HuH-7 (cell line): ENCODE data around the gene AUTS2.

Source experiments
- DNase-seq: peaks from one replicate; pipeline ENCODE4 v3.0.0; 2011; ENCODE audit warnings: low spot score

The AUTS2 gene

DNA sequence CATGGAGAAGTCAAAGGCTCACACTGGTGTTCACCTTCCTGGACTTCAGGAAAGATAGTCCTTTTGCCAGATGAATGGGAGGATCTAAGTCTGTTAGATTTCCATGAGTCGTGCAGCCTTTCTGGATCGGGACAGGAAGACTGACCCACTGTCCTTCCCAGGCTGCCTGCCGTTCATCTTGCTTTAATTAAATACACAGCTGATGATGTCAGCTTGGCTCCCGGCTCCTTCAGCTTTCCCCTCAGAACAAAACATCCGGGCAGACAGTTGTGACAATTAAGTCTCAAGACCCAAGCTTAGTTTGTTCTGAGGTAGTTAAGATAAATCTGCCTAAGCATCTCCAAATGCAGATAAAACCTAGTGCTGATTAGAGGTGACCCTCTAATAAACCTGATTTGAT is 58.6 kb downstream of the AUTS2 start:
- DNase-seq = no peak

DNA sequence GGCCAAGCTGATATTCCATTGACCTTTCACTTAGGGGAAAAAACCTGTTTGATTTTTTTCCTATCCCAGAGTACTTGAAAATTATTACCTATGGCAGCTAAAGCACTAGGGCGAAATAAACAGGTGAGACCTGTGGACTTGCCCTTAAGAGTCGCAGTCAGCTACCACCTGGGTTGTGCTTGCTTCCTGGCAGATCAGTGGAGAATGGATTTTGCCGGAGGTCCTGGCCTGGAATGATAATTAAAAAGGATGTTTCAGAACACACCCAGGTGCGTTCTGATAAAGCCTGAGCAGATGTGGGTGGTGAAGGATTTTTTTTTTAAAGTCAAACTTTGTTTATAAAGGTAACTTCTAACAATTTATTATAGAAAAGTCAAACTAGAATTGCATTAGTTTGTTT is 59.1 kb downstream of the AUTS2 start:
- DNase-seq = no peak

DNA sequence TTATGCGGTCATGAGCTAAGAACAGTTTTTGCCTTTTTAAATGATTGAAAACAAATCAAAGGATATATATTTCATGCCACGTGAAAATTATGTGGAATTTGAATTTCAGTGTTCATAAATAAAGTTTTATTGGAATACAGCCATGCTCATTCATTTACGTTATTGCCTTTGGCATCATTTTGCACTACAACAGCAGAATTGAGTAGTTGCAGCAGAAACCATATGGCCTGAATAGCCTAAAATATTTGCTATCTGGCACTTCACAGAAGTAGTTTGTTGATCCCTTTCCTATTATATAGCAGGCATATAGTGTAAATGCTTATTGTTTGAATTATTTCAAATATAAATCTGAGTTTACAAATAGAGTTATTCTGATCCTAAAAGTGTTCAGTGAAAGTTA is 59.7 kb downstream of the AUTS2 start:
- no peak for DNase-seq

DNA sequence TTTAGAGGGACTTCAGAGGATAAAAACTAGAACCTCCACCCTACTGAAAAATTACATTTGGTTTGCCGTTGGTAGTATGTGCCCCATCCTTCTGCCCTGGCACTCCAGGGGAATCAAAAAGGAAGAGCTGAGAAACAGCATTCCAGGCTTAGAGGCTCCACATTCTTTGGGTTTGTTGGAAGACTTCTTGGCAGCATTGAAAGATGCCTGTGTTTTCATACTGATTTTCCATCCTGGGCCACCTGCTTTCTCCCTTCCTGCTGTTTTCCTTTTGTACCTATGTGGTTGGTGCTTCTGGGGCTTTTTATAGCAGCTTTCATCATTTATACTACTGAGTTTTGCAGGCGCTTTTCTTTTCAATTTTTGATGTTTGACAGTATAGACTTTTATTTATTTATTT is 61.7 kb downstream of the AUTS2 start:
- DNase-seq = no peak

DNA sequence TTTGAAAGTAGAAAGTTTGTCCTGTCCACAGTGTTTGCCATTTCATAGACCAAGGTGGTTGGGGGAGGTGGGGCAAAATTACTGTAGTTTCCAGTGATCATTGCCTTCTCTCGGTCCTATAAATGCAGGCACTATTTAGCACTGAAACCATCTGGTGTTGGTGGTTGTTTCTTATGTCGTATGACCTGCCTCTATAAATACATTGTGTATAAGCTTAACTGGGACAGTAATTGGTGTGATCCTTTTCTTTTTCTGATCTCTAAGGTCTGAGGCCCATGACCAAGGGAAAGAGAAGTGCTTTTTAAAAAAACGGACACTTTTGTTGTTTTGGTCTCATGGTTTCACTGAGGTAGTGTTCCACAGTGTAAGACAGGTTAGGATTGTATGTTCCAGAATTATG is 63.1 kb downstream of the AUTS2 start:
- DNase-seq = no peak

DNA sequence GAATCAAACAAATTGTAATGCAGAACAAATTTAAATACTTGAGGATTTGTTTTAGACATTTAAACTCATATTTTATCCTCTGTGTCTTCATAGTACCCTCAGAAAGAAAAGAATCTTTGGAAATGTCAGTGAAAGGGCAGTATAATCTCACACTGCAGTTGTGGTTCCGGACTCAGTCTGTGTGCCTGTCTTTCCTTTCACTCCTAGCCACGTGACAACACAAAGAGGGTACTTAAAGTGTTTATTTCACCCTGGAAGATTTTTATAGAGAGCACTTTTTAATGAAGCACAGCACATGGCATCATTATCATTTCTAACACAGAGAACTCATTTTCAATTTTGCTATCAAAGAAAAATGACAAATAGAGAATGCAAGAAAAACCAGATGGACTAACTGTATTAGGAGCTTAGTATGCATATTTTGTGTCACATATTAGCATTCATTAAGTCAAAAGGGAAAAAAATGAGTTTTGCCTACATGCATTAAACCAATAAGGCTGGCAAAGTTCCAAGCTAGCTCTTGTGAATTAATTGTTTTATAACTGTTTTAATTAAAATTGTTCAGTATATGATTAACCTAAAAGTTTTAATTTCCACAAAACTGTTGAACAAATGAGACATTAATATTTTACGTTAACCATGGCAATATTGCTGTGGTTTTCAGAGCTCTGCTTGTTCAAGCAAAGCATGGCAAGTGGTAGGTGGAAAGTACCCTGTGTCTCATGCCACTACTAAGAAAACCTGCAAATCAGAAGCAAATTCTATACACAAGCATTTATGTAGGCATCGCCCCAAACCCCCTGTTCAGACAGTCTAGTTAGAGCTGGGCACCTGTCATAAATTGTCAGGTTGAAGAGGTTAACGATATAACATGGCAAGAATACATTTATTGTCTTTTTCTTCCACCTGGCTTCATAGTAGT is 65.9 kb downstream of the AUTS2 start:
- no peak for DNase-seq

DNA sequence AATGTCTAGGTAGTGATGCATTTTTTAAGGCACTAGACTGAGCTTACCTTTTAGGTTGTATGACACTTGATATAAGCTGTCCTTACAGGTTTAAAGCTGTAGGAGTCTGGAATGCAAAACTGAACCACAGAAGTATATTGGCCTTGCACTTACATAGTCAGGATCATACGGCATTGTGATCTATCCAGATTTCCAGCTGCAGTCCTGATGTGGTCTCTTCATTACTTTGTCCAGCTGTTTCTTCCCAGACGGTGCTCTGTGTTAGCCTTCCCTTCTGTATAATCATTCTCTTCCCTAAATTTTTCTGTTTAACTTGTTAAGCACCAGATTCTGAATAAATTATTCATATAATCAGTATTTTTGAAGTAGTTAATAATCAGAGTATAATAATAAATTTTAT is 67.1 kb downstream of the AUTS2 start:
- no peak for DNase-seq

DNA sequence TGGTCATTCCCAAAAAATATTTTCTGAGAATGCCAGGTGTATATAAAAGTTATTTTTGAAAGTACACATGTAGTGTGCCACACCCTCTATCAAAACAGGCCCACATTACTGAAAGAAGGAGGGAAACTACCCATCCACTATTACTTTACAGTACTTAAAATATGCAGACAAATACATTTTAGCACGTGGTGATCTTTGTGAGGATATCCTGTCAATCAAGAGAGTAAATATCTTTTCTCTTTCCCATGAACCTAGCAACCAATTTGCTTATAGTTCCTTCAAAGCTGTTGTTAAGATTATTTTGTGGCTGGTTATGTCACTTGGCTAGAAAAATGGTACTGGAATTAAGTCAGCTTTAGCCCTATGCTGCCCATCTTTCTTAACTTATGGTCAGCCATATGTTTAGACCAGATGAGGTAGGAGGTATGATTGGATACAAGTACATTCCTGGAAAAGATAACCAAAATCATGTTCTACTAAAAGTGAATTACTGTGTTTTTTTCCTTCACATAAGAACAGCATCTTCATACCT is 70.1 kb downstream of the AUTS2 start:
- no peak for DNase-seq

DNA sequence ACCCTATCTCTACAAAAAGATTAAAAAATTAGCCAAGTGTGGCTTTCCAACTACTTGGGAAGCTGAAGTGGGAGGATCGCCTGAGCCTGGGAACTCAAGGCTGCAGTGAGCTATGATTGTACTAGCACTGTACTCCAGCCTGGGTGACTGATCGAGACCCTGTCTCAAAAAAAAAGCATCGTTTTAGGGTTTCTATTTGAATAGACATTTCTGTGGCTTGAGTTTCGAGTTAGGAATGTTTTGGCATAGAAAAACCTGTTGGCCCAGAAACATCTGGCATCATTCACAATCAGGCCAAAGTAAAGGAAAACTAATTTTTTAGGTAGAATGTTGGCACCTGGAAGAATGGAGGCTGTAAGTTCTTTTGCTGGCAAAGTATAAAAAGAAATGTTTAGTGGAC is 72.4 kb downstream of the AUTS2 start:
- DNase-seq = no peak

DNA sequence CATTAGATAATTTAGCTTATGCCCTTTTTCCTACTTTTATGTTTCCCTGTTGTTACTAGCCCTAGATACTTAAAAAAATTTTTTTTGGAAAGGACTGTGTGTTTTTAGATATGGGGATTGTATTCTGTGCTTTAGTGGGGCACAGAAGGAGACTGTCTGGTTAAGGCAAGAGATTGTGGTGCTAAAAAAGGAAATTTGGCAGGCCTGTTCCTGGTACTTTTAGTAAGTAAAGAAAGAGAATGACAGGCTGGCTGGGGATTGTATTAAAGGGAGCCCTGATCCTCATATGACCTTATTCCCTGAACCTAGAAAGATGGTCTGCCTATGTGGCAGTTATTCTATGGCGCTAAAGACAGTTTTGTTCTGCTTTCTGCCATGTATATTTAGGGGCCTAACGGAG is 74.8 kb downstream of the AUTS2 start:
- DNase-seq = no peak

DNA sequence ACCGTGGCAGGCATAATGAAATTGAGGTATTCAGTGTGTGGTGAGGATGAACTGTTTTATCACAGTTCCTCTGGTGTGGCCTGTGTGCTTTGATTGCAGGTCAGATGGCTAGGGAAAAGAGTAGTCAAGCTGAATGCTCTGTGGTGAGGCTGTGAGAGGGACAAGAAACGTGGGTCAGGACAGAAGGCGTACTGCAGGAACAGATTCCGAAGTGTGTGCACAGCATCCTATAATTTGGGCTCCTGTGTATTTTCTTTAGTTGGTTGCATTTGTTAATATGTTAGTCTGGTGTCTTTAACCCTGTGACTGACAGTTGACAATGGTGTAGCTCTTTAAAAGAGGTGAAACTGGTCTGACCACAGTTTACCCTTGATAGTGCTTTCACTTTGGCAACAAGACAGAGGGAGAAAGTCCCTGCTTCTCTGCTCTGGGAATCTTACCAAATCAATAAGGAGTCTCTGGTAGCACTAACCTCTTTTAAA is 76.5 kb downstream of the AUTS2 start:
- DNase-seq = no peak

DNA sequence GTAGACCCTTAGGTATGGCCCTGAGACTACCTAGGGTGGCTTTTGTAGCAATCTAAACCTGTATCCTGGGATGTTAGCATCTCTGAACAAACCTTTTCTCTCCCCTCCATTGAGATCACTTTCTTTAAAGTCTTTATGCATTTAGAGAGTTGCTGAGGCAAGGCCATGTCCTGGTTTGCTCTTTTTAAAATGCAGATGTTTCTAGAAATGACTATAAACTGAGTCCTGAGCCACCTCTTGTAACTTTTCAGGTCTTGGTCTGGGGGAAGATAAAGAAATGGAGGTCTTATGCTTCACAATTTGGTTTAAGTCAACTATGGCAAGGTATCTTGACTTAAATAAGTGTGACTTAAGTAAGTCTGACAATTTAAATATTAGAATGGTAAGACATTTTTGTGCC is 78.0 kb downstream of the AUTS2 start:
- DNase-seq = no peak

DNA sequence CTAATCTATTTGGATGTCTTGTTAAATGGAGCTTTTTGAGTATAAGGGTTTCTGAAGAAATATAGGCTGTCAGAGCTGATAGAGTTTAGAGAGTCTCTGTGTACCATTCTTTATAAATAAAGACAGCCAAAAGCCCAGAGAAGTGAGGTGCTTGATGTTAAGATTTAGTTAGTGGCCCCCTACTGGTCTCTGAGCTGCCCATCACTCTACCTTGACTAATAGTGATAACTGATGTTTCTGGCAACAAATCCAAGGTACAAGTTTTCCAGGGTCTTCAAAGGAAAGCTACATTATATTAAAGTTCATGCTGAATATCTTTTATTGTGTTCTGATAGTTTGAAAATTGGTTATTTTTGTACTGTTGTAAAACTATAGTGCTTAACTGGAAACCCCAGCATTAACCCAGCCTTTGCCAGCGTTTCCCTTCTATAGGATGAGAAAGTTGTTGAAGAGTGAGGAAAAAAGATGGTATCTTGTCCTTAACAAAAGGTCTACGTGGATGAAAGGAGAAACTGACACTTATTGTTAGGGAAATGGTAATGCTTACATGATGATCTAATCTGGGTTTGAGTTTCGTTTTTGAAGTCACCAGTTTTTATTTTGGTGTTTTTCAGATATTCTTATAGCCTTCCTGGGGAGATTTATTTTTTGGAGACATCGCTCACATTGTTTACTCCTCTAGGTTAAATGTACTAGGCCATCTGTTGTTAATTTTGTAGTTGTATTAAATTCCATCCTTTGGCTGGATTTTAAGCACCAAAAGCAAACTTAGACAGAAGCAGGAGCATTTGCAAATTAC is 79.0 kb downstream of the AUTS2 start:
- DNase-seq = no peak

DNA sequence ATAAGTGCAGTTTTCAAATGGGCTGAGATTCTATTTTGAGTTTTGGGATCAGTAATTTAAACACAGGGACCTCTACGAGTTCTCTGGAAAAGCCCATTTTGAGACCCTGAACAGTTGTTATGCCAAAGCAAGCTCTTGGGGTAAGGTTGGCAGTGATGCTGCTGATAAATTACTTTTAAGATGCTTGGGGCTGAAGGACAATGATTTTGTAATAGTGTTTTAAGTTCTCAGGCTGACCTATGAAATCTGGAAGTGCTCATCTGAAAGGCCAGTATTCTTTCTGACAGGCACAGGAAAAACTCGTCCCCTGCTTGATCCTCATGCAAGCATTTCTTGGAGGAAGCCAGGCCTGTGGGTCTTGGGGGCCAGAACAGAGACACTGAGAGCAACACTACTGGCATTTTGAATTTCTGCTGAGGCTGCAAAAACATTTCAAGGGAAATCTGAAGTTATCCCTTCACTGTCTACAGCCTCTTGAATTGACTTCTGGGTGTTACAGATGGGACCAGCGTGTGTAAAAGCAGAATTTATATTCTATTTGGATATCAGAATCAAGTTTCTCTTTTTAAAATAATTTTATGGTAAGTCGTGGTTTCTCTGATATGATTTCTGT is 79.7 kb downstream of the AUTS2 start:
- no peak for DNase-seq

DNA sequence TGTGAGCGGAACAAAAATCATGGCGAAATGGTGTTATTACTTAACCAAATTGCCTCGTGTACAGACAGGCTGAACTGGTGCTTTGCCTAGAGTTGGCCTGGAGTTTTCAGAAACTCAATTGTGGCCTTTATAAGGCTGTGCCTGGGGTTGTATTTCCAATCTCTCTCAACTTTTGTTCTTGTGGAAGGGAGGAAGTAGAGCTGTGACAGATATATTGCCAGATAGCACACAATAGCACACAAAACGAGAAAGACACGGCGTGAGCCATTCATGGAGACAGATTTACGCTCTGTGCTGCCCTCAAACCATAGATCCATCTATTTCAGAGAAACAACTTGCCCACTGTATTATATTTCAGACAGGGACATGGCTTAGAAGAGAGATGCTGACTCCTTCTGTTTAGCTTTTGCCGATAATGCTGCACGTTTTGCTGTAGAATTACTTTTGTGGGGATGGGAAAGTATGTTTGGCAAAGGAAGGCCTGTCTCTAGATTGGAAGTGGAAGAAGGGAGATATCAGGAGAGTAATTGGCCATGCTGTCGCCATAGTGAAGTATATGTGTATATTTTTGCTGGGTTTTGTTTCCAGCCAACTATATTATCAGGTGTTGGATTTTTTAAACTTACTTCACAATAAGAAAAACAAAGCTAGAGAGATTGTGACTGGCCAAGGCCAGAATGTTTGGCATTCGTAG is 80.4 kb downstream of the AUTS2 start:
- DNase-seq = no peak

DNA sequence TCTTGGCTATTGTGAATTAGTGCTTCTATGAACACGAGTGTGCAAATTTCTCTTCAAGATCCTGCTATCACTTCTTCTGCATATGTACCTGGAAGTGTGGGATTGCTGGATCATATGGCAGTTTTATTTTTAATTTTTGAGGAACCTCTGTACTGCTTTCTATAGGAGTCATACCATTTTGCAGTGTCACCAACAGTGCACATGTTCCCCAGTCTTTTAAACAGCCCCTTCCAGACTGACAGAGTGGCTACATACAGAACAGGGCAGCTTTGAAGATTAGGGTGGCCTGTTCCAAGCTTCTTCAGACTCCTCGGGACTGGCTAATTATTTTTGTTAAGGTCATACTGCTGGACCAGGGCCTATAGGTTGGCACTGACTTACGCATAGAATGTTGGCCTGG is 82.9 kb downstream of the AUTS2 start:
- no peak for DNase-seq

DNA sequence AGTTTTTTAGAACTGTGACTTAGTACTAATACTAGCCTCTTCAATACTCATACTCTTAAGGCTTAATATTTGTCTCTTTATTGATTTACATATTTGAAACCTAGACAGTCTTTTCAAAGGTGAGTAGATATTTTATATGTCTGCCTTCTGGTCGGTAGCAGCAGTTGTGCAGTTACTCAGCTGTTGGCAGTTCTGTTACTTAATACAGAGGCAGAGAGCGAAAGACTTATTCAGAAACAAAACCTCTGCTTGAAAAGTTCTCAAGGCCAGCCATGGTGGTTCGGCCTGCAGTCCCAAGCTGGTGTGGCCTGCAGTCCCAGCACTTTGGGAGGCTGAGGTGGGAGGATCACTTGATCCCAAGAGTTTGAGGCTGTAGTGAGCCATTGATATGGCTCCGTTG is 84.2 kb downstream of the AUTS2 start:
- DNase-seq = no peak

DNA sequence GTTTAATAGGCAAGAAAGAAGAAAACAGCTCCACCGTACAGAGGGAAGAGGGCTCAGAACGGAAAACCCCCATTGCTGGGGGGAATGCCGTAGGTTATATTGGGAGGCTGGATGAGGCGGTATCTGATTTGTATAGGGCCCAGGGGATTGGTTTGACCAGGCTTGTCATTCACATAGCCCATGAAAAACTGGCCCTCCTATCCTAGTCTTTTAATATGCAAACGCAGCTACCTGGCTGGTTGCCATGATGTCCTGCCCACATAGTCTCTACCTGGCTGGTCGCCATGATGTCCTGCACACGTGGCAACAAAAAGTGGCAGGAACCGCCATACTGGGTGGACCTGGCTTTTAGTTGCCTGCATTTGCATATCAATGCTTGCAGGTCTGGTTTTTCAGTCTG is 84.7 kb downstream of the AUTS2 start:
- DNase-seq = no peak

DNA sequence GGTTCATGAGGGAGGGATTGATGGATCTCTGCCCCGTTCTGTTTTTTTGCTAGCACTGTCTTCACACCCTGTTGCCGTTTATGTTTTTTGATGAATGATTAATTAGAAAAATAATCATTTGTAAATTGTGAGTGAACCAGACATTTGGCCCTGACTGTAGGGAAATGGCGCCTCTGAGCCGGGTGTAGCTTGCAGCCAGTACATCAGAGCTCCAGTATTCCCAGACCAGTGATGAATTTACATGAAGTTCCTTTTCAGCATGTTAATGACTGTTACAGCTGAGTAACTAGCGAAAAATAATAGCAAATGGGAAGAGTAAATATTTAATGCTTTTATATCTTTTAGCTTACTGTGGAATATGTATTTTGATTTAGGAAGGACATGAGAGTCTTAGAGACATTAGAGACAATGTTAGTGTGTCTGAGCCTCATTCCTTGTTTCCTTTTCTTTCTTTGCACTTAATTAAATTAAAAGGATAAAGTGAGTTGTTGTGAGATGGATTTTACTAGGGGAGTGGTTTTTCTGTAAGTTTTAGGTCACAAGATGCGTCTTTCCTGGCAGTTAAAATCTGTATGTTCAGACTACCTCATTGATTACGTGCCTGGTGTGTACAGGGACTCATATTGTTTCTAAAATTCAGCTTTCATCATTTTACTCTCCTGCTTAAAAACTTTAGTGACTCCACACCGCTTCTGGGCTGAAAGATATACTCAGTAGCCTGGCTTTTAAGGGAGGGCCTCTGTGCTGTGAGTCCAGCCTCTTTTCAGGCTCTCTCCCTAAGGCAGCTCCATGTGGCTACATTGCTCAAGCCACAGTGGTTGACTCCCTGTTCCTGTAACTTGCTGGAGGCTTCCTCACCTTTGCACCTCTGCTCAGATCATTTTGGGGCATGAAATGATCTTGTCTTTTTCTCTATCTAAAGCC is 86.4 kb downstream of the AUTS2 start:
- DNase-seq = no peak

DNA sequence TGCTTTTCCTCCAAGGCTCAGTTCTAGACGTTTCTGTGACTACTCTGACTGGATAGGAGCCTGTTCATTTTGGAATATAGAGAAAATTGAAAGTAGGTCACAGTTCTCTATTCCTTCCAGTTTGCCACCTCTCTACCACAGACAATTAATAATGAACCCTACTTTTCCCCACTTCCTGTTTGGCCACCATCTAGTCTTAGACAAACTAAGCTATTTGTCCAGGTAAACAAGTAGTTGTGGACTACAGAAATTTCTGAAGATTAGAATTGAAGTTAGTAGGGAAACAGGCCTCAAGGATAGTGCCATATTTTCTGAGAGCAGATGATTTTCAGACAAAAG is 87.0 kb downstream of the AUTS2 start:
- DNase-seq = no peak

DNA sequence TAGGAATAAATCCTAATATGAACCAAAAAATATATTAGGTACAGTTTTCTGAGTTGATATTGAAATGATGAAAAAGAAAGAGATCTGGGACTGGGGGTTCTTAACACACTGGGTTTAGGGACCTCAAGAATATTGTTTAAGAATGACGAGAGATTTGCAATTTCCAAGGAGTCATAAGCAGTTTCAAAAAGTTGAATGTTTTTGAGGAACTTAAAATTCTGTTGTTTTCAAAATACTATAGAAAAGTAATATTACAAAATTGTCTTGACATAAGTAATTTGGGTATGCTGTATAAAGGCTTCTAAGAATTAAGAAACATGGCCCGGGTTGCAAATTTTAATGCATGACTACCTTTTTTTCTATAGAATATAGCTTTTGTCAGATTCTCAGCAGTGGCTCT is 88.1 kb downstream of the AUTS2 start:
- DNase-seq = no peak
